Measurements from ENCODE around the gene CCDC136. TPM values are rescaled to one million over a fixed set of nuclear protein-coding genes. Genes with fewer than 3 reads are reported as not detected.

Gene CCDC136
- total RNA-seq, 1 experiment from 2014 or later: 11.1 TPM

- DNase-seq (ENCODE audit: low read depth, low spot score) (no peak), ATAC-seq (no peak)
- Histone ChIP-seq H3K27me3 (ENCODE audit: insufficient read depth, low read length) (no peaks in the 10 kb centered on the region), H4K20me1 (ENCODE audit: insufficient read depth) (no peaks in the 10 kb centered on the region), H3K36me3 (ENCODE audit: control insufficient read depth in 1 of 2, insufficient read depth in 2 of 2, low read length in 2 of 2) (no peaks in the 10 kb centered on the region), H3K27ac (ENCODE audit: low read depth, low read length) (no peak overlapping the region), H3K9me3 (ENCODE audit: control insufficient read depth in 1 of 2, insufficient read depth in 1 of 2, low read depth in 1 of 2, low read length in 2 of 2) (no peaks in the 10 kb centered on the region), H3K79me2 (ENCODE audit: insufficient read depth, low read length) (no peaks in the 10 kb centered on the region), H3K9me2 (ENCODE audit: insufficient read depth) (no peaks in the 10 kb centered on the region), H3K4me3 (replicated peaks in 1 of 2; ENCODE audit: low read depth in 1 of 2, low read length in 2 of 2) (no peak overlapping the region), H3K4me2 (ENCODE audit: low read length) (no peak overlapping the region), H3K4me1 (ENCODE audit: control insufficient read depth in 1 of 2, insufficient read depth in 2 of 2, low read length in 2 of 2) (peaks cover 0 to 6% of the 10 kb centered on the region in 2 experiments; a peak in 1 of 4 replicates), H2AFZ (ENCODE audit: low read depth, low read length, poor library complexity, severe bottlenecking) (no peak overlapping the region), H3K9ac (ENCODE audit: low read length) (no peak overlapping the region)
- BruUV-seq (replicated peaks): no TSS peak
- ChIA-PET CTCF (no interaction called here), RAD21 (ENCODE audit: low non-redundant PET in 1 of 2, low total read pairs in 2 of 2, uncharacterized antibody in 2 of 2, unreplicated experiment in 2 of 2) (no interaction called here), POLR2A (no interaction called here)
- intact Hi-C loops (cut with micrococcal nuclease): no loop called here
- no peak for TF ChIP-seq EZH2phosphoT487 (IDR thresholded peaks at IDR 0.05; ENCODE audit: borderline replicate concordance)
- TF ChIP-seq ZNF274 (IDR thresholded peaks at IDR 0.05; ENCODE audit: low read depth, low read length): no peak
- no peak for TF ChIP-seq ELF1 (IDR thresholded peaks at IDR 0.05; ENCODE audit: borderline replicate concordance, low read depth)
- TF ChIP-seq EGR1 (IDR thresholded peaks at IDR 0.05; ENCODE audit: low read depth): no peak
- TF ChIP-seq, protein P1, sequence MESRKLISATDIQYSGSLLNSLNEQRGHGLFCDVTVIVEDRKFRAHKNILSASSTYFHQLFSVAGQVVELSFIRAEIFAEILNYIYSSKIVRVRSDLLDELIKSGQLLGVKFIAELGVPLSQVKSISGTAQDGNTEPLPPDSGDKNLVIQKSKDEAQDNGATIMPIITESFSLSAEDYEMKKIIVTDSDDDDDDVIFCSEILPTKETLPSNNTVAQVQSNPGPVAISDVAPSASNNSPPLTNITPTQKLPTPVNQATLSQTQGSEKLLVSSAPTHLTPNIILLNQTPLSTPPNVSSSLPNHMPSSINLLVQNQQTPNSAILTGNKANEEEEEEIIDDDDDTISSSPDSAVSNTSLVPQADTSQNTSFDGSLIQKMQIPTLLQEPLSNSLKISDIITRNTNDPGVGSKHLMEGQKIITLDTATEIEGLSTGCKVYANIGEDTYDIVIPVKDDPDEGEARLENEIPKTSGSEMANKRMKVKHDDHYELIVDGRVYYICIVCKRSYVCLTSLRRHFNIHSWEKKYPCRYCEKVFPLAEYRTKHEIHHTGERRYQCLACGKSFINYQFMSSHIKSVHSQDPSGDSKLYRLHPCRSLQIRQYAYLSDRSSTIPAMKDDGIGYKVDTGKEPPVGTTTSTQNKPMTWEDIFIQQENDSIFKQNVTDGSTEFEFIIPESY (IDR thresholded peaks at IDR 0.05; ENCODE audit: extremely low read depth, insufficient replicate concordance, low read length): no peak
- TF ChIP-seq, protein P2, sequence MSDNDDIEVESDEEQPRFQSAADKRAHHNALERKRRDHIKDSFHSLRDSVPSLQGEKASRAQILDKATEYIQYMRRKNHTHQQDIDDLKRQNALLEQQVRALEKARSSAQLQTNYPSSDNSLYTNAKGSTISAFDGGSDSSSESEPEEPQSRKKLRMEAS (IDR thresholded peaks at IDR 0.05): no peak
- no peak for TF ChIP-seq POLR2A (IDR thresholded peaks at IDR 0.05; ENCODE audit: borderline replicate concordance, extremely low read depth, insufficient read depth, insufficient read length)
- TF ChIP-seq CEBPB (IDR thresholded peaks at IDR 0.05; ENCODE audit: low read depth): no peak
- no peak for TF ChIP-seq POLR2AphosphoS5 (IDR thresholded peaks at IDR 0.05; ENCODE audit: low read depth, low read length)
- TF ChIP-seq SP1 (IDR thresholded peaks at IDR 0.05; ENCODE audit: low read depth): no peak
- TF ChIP-seq JUND (IDR thresholded peaks at IDR 0.05): no peak
- TF ChIP-seq CBX3 (IDR thresholded peaks at IDR 0.05; ENCODE audit: low read depth): no peak
- no peak for TF ChIP-seq EZH2 (IDR thresholded peaks at IDR 0.05)
- no peak for TF ChIP-seq FOSL1 (IDR thresholded peaks at IDR 0.05; ENCODE audit: low read depth)
- TF ChIP-seq RAD21 (IDR thresholded peaks at IDR 0.05; ENCODE audit: low read depth): no peak
- TF ChIP-seq YY1 (IDR thresholded peaks at IDR 0.05; ENCODE audit: extremely low read depth, insufficient replicate concordance, low read depth, low read length): no peak
- no peak for TF ChIP-seq SIN3A (IDR thresholded peaks at IDR 0.05; ENCODE audit: low read depth)
Observed at GRCh38 chr7:128796327-128796726, 4.6 kb downstream of the CCDC136 start.
